ENCODE measurements around the gene PEMT. TPM values are rescaled to one million over a fixed set of nuclear protein-coding genes. Genes with fewer than 3 reads are reported as not detected.

PEMT gene
- total RNA-seq, 1 experiment from 2014 or later = 61.4 TPM

- DNase-seq (ENCODE audit: low read depth) = no peak
Measured at GRCh38 chr17:17605083-17605728, 13.7 kb upstream of the PEMT start.

GRCh38 chr17:17603895-17604225 lies 12.4 kb upstream of the PEMT start:
- no peak for DNase-seq (ENCODE audit: low read depth)

GRCh38 chr17:17603178-17603894 lies 11.8 kb upstream of the PEMT start:
- no peak for DNase-seq (ENCODE audit: low read depth)

GRCh38 chr17:17599965-17600364 lies 8.5 kb upstream of the PEMT start:
- DNase-seq (ENCODE audit: low read depth) = no peak

- DNase-seq (ENCODE audit: low read depth) = no peak
Measured at GRCh38 chr17:17598003-17598402, 6.5 kb upstream of the PEMT start.

GRCh38 chr17:17595755-17596154 lies 4.2 kb upstream of the PEMT start:
- no peak for DNase-seq (ENCODE audit: low read depth)

GRCh38 chr17:17593222-17593620 lies 1.7 kb upstream of the PEMT start:
- no peak for DNase-seq (ENCODE audit: low read depth)

GRCh38 chr17:17590883-17591354 lies 589 bp downstream of the PEMT start:
- DNase-seq (ENCODE audit: low read depth) = no peak

GRCh38 chr17:17590141-17590751 lies 1.3 kb downstream of the PEMT start:
- DNase-seq (ENCODE audit: low read depth) = no peak

- no peak for DNase-seq (ENCODE audit: low read depth)
Measured at GRCh38 chr17:17587614-17588337, 3.7 kb downstream of the PEMT start.

GRCh38 chr17:17582372-17582771 lies 9.1 kb downstream of the PEMT start:
- DNase-seq (ENCODE audit: low read depth) = no peak

- no peak for DNase-seq (ENCODE audit: low read depth)
Measured at GRCh38 chr17:17581509-17581908, 10.0 kb downstream of the PEMT start.

GRCh38 chr17:17580662-17581470 lies 10.6 kb downstream of the PEMT start:
- peak; percentile 67 for DNase-seq (ENCODE audit: low read depth)

- DNase-seq (ENCODE audit: low read depth) = no peak
Measured at GRCh38 chr17:17579691-17580090, 11.8 kb downstream of the PEMT start.

GRCh38 chr17:17577373-17577772 lies 14.1 kb downstream of the PEMT start:
- DNase-seq (ENCODE audit: low read depth) = no peak

- no peak for DNase-seq (ENCODE audit: low read depth)
Measured at GRCh38 chr17:17576772-17577234, 14.7 kb downstream of the PEMT start.

- DNase-seq (ENCODE audit: low read depth) = peak; percentile 46
Measured at GRCh38 chr17:17575360-17576251, 15.9 kb downstream of the PEMT start.

GRCh38 chr17:17573912-17574311 lies 17.6 kb downstream of the PEMT start:
- no peak for DNase-seq (ENCODE audit: low read depth)

GRCh38 chr17:17572010-17572785 lies 19.3 kb downstream of the PEMT start:
- no peak for DNase-seq (ENCODE audit: low read depth)

All from Daoy (cell line).